K562 (cell line): ENCODE measurements around the gene SLC25A45. TPM values are rescaled to one million over a fixed set of nuclear protein-coding genes. Genes with fewer than 3 reads are reported as not detected.

Source experiments
- ATAC-seq: fragments of 200-7000 bp; cut with Tn5 transposase; 3 replicates; pipeline ENCODE4 v1.9.1; 2020; ENCODE audit warnings: moderate library complexity
- BruUV-seq: library from RNA; stranded (reverse); fragments of 400-500 nt; replicated peaks from 2 replicates; lab custom pipeline; 2021; lab: Mats Ljungman, UMichigan
- CTCF ChIA-PET: fragments of 300-600 bp; formaldehyde crosslinking; extraction: SDS; loops from one replicate; lab custom pipeline; 2021; ENCODE audit warnings: low intra/inter-chr PET ratio; lab: Yijun Ruan, JAX
- POLR2A ChIA-PET: fragments of 300-600, 350-650 bp; sonication (Branson Sonifier 250); formaldehyde crosslinking; extraction: SDS; loops from one replicate; lab custom pipeline; 2021; ENCODE audit warnings: antibody characterized with exemption, inconsistent platforms; lab: Yijun Ruan, JAX
- DNase-seq, 4 experiments: peaks; one replicate each; pipeline versions ENCODE4 v3.0.0 to v3.0.0-alpha.2; 2011 to 2018; ENCODE audit warnings: low spot score in 3 of 4, mixed read lengths in 3 of 4; ENCODE audit errors: extremely low read depth in 1 of 4
- FAIRE-seq: peaks from 2 replicates; lab custom pipeline; 2011; peaks lifted over from hg19 to GRCh38; lab: Jason Lieb, UNC
- H2AFZ ChIP-seq: 2 replicates; pipeline ENCODE4 v1.6.0; 2011; ENCODE audit warnings: low read depth, low read length, control low read depth, inconsistent platforms
- H3K27ac ChIP-seq: fragments of 200-600 bp; 3 replicates; pipeline ENCODE4 v1.8.0; 2011; ENCODE audit warnings: low read depth, mild to moderate bottlenecking, control low read depth, inconsistent platforms, low read length, moderate library complexity, mixed read lengths; ENCODE audit errors: extremely low read depth
- H3K27me3 ChIP-seq, 2 experiments: fragments of 300-600 bp in 1 of 2; 2 replicates in 1 of 2; 3 replicates in 1 of 2; pipeline versions ENCODE4 v1.6.0 to v1.8.0; 2011; ENCODE audit warnings: inconsistent platforms in 2 of 2, low read length in 2 of 2, mild to moderate bottlenecking in 1 of 2, mixed read lengths in 1 of 2, moderate library complexity in 1 of 2; ENCODE audit not compliant: control insufficient read depth in 2 of 2, insufficient read depth in 2 of 2
- H3K36me3 ChIP-seq: fragments of 300-600 bp; 3 replicates; pipeline ENCODE4 v1.8.0; 2011; ENCODE audit warnings: mild to moderate bottlenecking, low read length, inconsistent platforms; ENCODE audit not compliant: control insufficient read depth, insufficient read depth
- H3K4me1 ChIP-seq, 2 experiments: fragments of 200-600 bp in 1 of 2; replicated peaks in 1 of 2; 2 replicates in 1 of 2; 3 replicates in 1 of 2; pipeline versions ENCODE4 v1.5.1 to v1.8.0; 2011; ENCODE audit warnings: inconsistent platforms in 2 of 2, low read length in 2 of 2, mild to moderate bottlenecking in 1 of 2, mixed read lengths in 1 of 2, moderate library complexity in 1 of 2; ENCODE audit not compliant: control insufficient read depth in 2 of 2, insufficient read depth in 2 of 2
- H3K4me2 ChIP-seq: 2 replicates; pipeline ENCODE4 v1.6.1; 2011; ENCODE audit warnings: low read length, control low read depth, inconsistent platforms, mixed read lengths; ENCODE audit not compliant: insufficient read depth
- H3K4me3 ChIP-seq: fragments of 200-600 bp; sonication (generic), shearing (Covaris generic); 2 replicates; pipeline ENCODE4 v1.5.1; 2016; ENCODE audit warnings: control low read depth, inconsistent platforms
- H3K79me2 ChIP-seq: fragments of 200-600 bp; 3 replicates; pipeline ENCODE4 v1.8.0; 2011; ENCODE audit warnings: low read length, inconsistent platforms; ENCODE audit not compliant: control insufficient read depth, insufficient read depth
- H3K9ac ChIP-seq, 2 experiments: 2 replicates each; pipeline versions ENCODE4 v1.6.0 to v1.6.1; 2011; ENCODE audit warnings: low read depth in 2 of 2, low read length in 2 of 2, control low read depth in 1 of 2, inconsistent platforms in 1 of 2, mild to moderate bottlenecking in 1 of 2, mixed read lengths in 1 of 2; ENCODE audit not compliant: insufficient read depth in 1 of 2
- H3K9me1 ChIP-seq: one replicate; pipeline ENCODE4 v1.6.0; 2011; ENCODE audit warnings: inconsistent platforms, mild to moderate bottlenecking, low read length, moderate library complexity; ENCODE audit not compliant: control insufficient read depth, insufficient read depth
- H3K9me3 ChIP-seq: replicated peaks from 2 replicates; pipeline ENCODE4 v1.5.1; 2011; ENCODE audit warnings: low read depth, low read length, inconsistent platforms; ENCODE audit not compliant: control insufficient read depth, insufficient read depth
- H4K20me1 ChIP-seq: replicated peaks from 2 replicates; pipeline ENCODE4 v1.6.1; 2011; ENCODE audit warnings: low read length, inconsistent platforms, mixed read lengths; ENCODE audit not compliant: control insufficient read depth, insufficient read depth
- ATF7 ChIP-seq: fragments of 450-650 bp; IDR thresholded peaks from 2 replicates; pipeline ENCODE4 v1.7.1; 2014; ENCODE audit warnings: mild to moderate bottlenecking, moderate library complexity
- CHD2 ChIP-seq: IDR thresholded peaks from 2 replicates; pipeline ENCODE4 v1.6.1; 2011; ENCODE audit warnings: low read depth, low read length
- EGR1 ChIP-seq: fragments of 450-650 bp; conservative IDR thresholded peaks from 2 replicates; pipeline ENCODE4 v1.6.1; 2017; ENCODE audit warnings: mild to moderate bottlenecking
- HDAC2 ChIP-seq: fragments of 450-650 bp; IDR thresholded peaks from 2 replicates; pipeline ENCODE4 v1.6.1; 2016; ENCODE audit warnings: mild to moderate bottlenecking
- MYC ChIP-seq, 2 experiments: fragments of 250-450 bp in 1 of 2; sonication (Bioruptor Pico) in 1 of 2; IDR thresholded peaks; 2 replicates each; pipeline versions ENCODE4 v1.5.1 to v1.6.1; 2012 to 2021; ENCODE audit warnings: low read depth in 2 of 2, borderline replicate concordance in 1 of 2, improper control_type of control experiment in 1 of 2, low read length in 1 of 2, mild to moderate bottlenecking in 1 of 2, moderate library complexity in 1 of 2
- RBM34 ChIP-seq: fragments of 200-400 bp; formaldehyde crosslinking; IDR thresholded peaks from 2 replicates; pipeline ENCODE4 v1.6.1; 2018; ENCODE audit warnings: low read length, borderline replicate concordance; ENCODE audit not compliant: insufficient read depth
- STAT5B ChIP-seq: fragments of 250-450 bp; sonication (Bioruptor Pico); IDR thresholded peaks from 2 replicates; pipeline ENCODE4 v1.8.0; 2021; ENCODE audit warnings: mild to moderate bottlenecking, inconsistent platforms
- WGBS: fragments of 100-300 bp; shearing (Covaris generic); methylation state at CpG from one replicate; pipeline ENCODE4 v1.1.6; 2016; ENCODE audit warnings: low coverage, mixed read lengths; ENCODE audit not compliant: insufficient coverage; ENCODE audit errors: missing lambda C conversion rate; 5-methylcytosine and 5-hydroxymethylcytosine counted together
- in situ Hi-C: fragments of 300-500 bp; cut with MboI; formaldehyde crosslinking; loops from 4 replicates; pipeline ENCODE4 v1.15.0; 2018; ENCODE audit warnings: inconsistent platforms, mixed read lengths
- intact Hi-C: fragments of 100-400 bp; cut with micrococcal nuclease; formaldehyde crosslinking; loops from 2 replicates; pipeline ENCODE4 v1.14.2; 2022
- polyA plus RNA-seq, 8 experiments: library from polyadenylated mRNA; depleted of rRNA in 4 of 8; stranded (reverse) in 5 of 8; unstranded in 3 of 8; fragments of >200 nt; fragmentation: Nextera tagmentation in 2 of 8; fragmentation: Illumina TruSeq in 1 of 8; extraction: Ambion mirVana in 2 of 8; extraction: Trizol in 1 of 8; gene quantifications; 2 replicates each; pipeline versions ENCODE4 v1.2.1 to v1.2.3, GENCODE V29; 2011 to 2014; ENCODE audit warnings: inconsistent platforms in 1 of 8, missing spikeins in 1 of 8
- total RNA-seq, 7 experiments: library from RNA; depleted of rRNA in 6 of 7; stranded (reverse); fragments of >200 nt in 6 of 7; fragmentation: Illumina TruSeq in 2 of 7; extraction: Trizol in 2 of 7; gene quantifications; 2 replicates each; pipeline versions ENCODE4 v1.2.1 to v1.2.3, GENCODE V29; 2011 to 2021; ENCODE audit warnings: low replicate concordance in 1 of 7

Gene SLC25A45
- total and polyA plus RNA-seq, 9 of the 15 experiments (the other 6 are each of a cell fraction or from before 2014, with no cell fraction given): 0.15 to 2.3 (median 0.68) TPM

DNA sequence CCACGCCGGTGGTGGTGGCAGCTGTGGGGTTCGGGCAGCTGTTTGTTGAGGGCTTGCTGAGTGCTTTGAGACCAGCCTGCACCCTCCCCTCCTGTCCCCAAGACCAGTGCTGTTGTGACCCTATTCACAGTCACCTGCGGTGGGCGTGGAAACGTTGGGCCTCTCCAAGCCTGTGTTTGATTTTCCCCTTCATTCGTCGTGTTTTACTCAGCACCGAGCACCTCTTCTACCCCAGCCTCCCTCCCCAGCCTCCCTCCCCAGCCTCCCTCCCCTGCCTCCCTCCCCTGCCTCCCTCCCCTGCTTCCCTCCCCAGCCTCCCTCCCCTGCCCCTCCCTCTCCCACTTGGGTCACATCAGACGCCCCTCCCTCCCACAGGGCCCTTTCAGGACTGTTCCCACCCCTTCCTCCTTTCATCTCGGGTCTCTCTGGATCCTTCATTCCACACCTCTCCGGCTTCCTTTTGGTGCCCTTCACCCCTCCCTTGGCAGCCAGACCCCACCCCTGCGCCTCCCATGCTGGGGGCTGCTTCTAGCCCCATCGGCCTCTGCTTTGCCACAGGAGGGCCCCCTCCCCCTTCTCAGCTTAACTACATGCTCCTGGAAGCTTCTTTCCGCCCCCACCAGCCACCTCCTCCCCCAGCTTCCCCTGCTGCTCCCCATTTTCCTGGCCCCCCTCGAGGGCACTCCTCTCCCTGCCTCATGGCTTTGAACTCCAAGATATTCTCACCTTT lies 18.8 kb upstream of the SLC25A45 start:
- DNase-seq (peak in 1 of 4 experiments; percentile 39), FAIRE-seq (no peak), ATAC-seq (peak; percentile 28; the same call in 2 of the 3 replicates)
- Histone ChIP-seq H3K79me2 (no peaks in the 10 kb centered on the region), H3K9me3 (no peaks in the 10 kb centered on the region), H3K9ac (peak overlapping the region in 1 of 2 experiments; percentile 79; a peak in 2 of 4 replicates), H3K36me3 (peaks cover 80% of the 10 kb centered on the region), H3K27me3 (no peaks in the 10 kb centered on the region), H3K4me2 (no peak overlapping the region), H4K20me1 (0 out of 2 replicates have a peak, but pooled peaks cover 4% of the 10 kb centered on the region), H3K4me3 (no peak overlapping the region), H2AFZ (no peak overlapping the region), H3K9me1 (no peaks in the 10 kb centered on the region), H3K27ac (no peak overlapping the region), H3K4me1 (peaks cover 9 to 61% of the 10 kb centered on the region in 2 experiments)
- no TSS peak for BruUV-seq
- WGBS: 76% methylated on average over 8 of the region's 16 CpGs
- in situ Hi-C loops (no loop called here), intact Hi-C loops (no loop called here)
- TF ChIP-seq MYC (IDR thresholded peaks at IDR 0.05; ENCODE audit: low read depth, low read length) (no peak), MYC (CRISPR knock-in tag; IDR thresholded peaks at IDR 0.05; ENCODE audit: borderline replicate concordance, low read depth) (no peak), RBM34 (no peak), STAT5B (CRISPR knock-in tag) (no peak), HDAC2 (no peak), EGR1 (peak; percentile 62), CHD2 (no peak), ATF7 (no peak)
- ChIA-PET POLR2A (interaction anchor here (0.7 to 12.2 kb wide), 9 partner anchors 11 to 101 kb away, joined by 3 to 185 read pairs (median 5); partner anchors contain the start of genes FRMD8, MALAT1 and NEAT1), CTCF (no interaction called here)
